AG04450 (cell line): ENCODE data around the gene MYO5A. TPM values are rescaled to one million over a fixed set of nuclear protein-coding genes. Genes with fewer than 3 reads are reported as not detected.
"Not testable (repeated sequence)": the region's sequence is repeated elsewhere in the genome, so short reads cannot be mapped to it uniquely, and the experiment has no call there.

Experiments used
- CTCF ChIA-PET: fragments of 300-600, 350-600 bp; formaldehyde crosslinking; extraction: SDS; loops from one replicate; lab custom pipeline; 2022; ENCODE audit warnings: antibody characterized with exemption, inconsistent platforms; lab: Charles Lee
- POLR2A ChIA-PET: fragments of 350-600 bp; formaldehyde crosslinking; extraction: SDS; loops from one replicate; lab custom pipeline; 2021; ENCODE audit warnings: antibody characterized with exemption, inconsistent platforms; lab: Yijun Ruan, JAX
- DNase-seq: peaks from one replicate; pipeline ENCODE4 v3.0.0-alpha.2; 2011; ENCODE audit warnings: low read depth, low spot score
- H3K27ac ChIP-seq: one replicate; pipeline ENCODE4 v1.5.1; 2012; ENCODE audit warnings: low read depth, low read length, control low read depth
- H3K27me3 ChIP-seq: one replicate; pipeline ENCODE4 v1.6.0; 2012; ENCODE audit warnings: low read length; ENCODE audit not compliant: control insufficient read depth, insufficient read depth
- H3K4me3 ChIP-seq: 2 replicates; pipeline ENCODE4 v1.5.1; 2011; ENCODE audit warnings: mild to moderate bottlenecking, low read depth, low read length, control low read depth
- H3K9me3 ChIP-seq: 2 replicates; pipeline ENCODE4 v1.5.1; 2012; ENCODE audit warnings: low read length; ENCODE audit not compliant: control insufficient read depth, insufficient read depth
- CTCF ChIP-seq: IDR thresholded peaks from 2 replicates; pipeline ENCODE4 v1.5.1; 2011; ENCODE audit warnings: low read depth, low read length, control low read depth, inconsistent platforms
- polyA plus RNA-seq: library from polyadenylated mRNA; depleted of rRNA; stranded (reverse); fragments of >200 nt; gene quantifications from 2 replicates; pipeline ENCODE4 v1.2.3, GENCODE V29; 2011

MYO5A gene
- polyA plus RNA-seq, 1 experiment = 37.2 TPM

DNA sequence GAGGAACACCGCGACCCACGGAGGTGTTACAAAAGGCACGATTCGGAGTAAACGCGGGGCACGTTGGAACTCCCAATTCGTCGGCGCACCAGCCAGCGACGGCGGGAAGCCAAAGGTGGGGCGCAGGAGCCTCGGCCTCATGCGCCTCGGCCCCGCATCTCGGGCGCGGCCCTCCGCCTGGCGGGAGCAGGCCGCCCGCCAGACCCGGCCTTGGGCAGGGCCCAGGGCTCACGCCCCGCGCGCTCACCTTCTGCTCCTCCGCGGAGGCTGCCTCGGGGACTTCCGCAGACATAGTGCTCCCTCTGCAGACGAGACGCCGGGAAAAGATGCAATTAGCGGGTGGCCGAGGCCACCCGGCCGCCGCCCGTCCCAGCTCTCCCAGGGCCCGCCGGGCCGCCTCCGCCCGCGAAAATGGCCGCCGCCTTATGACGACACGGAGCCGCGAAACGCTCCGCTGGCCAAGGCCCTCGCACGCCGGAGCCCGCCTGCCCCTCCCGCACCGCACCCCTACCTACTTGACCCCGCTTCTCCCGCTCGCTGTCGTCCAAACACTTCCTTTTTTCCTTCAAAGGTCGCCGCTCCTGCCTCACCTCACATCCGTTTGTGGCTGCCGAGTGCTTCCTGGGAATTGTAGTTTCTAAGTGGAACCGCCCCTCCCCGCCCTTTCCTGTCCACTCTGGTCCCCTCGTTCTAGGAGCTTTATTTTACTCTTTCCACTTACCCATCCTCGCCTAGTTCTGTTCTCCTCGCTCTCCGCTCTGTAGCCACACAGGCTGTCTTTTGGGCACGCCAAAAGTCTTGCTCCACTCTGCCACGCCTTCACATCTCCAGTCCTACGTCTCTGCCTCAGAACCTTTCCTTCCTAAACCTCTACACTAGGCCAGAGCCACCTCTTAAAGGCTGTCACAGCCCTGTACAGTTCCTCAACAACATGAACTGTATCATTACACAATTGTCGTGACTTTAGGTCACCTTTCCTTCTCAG lies 40.2 kb upstream of the MYO5A start, which contains the start of gene ARPP19:
Gene ARPP19 (minus strand): TSS at position 430 of the 985 bp plus-strand sequence. CDS start 138 bp downstream, at position 292.
- peak; percentile 49 for DNase-seq
- POLR2A ChIA-PET = interaction anchor here (0.6 to 0.8 kb wide), 2 partner anchors 9 to 17 kb away, joined by 3 to 6 read pairs; no protein-coding TSS in a partner anchor
- H3K27me3 ChIP-seq = no peaks in the 10 kb centered on the region
- TF ChIP-seq CTCF = no peak
- peak within 1 kb of the TSS; percentile 84 for H3K27ac ChIP-seq
- CTCF ChIA-PET = no interaction called here
- peak within 1 kb of the TSS; percentile 85 for H3K4me3 ChIP-seq
- H3K9me3 ChIP-seq = no peaks in the 10 kb centered on the region

- H3K9me3 ChIP-seq = no peaks in the 10 kb centered on the region
- no peak for DNase-seq
- CTCF ChIA-PET = no interaction called here
- H3K27ac ChIP-seq = peak overlapping the region; percentile 84
- H3K4me3 ChIP-seq = peak overlapping the region; percentile 85
- H3K27me3 ChIP-seq = no peaks in the 10 kb centered on the region
- no peak for TF ChIP-seq CTCF
- POLR2A ChIA-PET = interaction anchor here (0.6 kb wide), 1 partner anchor 18 kb away, joined by 6 read pairs; no protein-coding TSS in a partner anchor
Measured at GRCh38 chr15:52567871-52568600, 39.4 kb upstream of the MYO5A start.

GRCh38 chr15:52566889-52567288 lies 38.2 kb upstream of the MYO5A start:
- DNase-seq = no peak
- CTCF ChIA-PET = interaction anchor here (1.2 kb wide), 1 partner anchor 9 kb away, joined by 3 read pairs; no protein-coding TSS in a partner anchor
- POLR2A ChIA-PET = no interaction called here
- no peak for TF ChIP-seq CTCF
- Histone ChIP-seq H3K27me3 (no peaks in the 10 kb centered on the region), H3K4me3 (peak overlapping the region; percentile 28), H3K9me3 (no peaks in the 10 kb centered on the region), H3K27ac (no peak overlapping the region)

GRCh38 chr15:52565417-52566358 lies 37.0 kb upstream of the MYO5A start:
- not testable (repeated sequence) for H3K27ac ChIP-seq
- ChIA-PET POLR2A (interaction anchor here (0.9 kb wide), 1 partner anchor 113 kb away, joined by 5 read pairs; no protein-coding TSS in a partner anchor), CTCF (interaction anchor here (0.6 to 1.2 kb wide), 3 partner anchors 8 to 309 kb away, joined by 3 read pairs; no protein-coding TSS in a partner anchor)

More at GRCh38 chr15:52565417-52566358, 37.0 kb upstream of the MYO5A start:
- not testable (repeated sequence) for H3K27me3 ChIP-seq, H3K9me3 ChIP-seq, H3K4me3 ChIP-seq, DNase-seq
